HG02970 (cell line): ENCODE results near the gene RTCB.

ENCODE experiments used
- ATAC-seq: cut with Tn5 transposase; IDR thresholded peaks from one replicate; pipeline ENCODE4 v1.9.1; 2021; ENCODE audit warnings: mild to moderate bottlenecking, moderate library complexity, moderate number of reproducible peaks; ENCODE audit not compliant: unreplicated experiment, low FRiP score

RTCB gene

GRCh38 chr22:32341122-32341740 lies 70.8 kb downstream of the RTCB start:
- ATAC-seq, result no peak

- ATAC-seq, result no peak
Measured at GRCh38 chr22:32340411-32340810, 71.6 kb downstream of the RTCB start.

- ATAC-seq, result no peak
Measured at GRCh38 chr22:32339190-32340012, 72.6 kb downstream of the RTCB start.

- no peak for ATAC-seq
Measured at GRCh38 chr22:32338757-32339156, 73.3 kb downstream of the RTCB start.
